ENCODE measurements around the gene SERPING1. TPM values are rescaled to one million over a fixed set of nuclear protein-coding genes. Genes with fewer than 3 reads are reported as not detected.
A peak's percentile ranks its signal among the peaks of the same experiment; 100 is the strongest.

SERPING1 gene
- polyA plus RNA-seq, 10 donors, result 79.3 to 123 (median 102) TPM

GRCh38 chr11:57634311-57634710 lies 36.8 kb downstream of the SERPING1 start:
- no peak for DNase-seq

- DNase-seq, result no peak
These were observed 37.8 kb downstream of the SERPING1 start for GRCh38 chr11:57635246-57635645.

- no peak for DNase-seq
These were observed 40.1 kb downstream of the SERPING1 start for GRCh38 chr11:57637626-57638004.

GRCh38 chr11:57638005-57638781 lies 40.7 kb downstream of the SERPING1 start:
- peak; percentile 91 to 96 (median 92) for DNase-seq

GRCh38 chr11:57638811-57639320 lies 41.4 kb downstream of the SERPING1 start:
- DNase-seq, result no peak

GRCh38 chr11:57639321-57640067 lies 42.0 kb downstream of the SERPING1 start:
- peak; percentile 83 to 95 (median 89) for DNase-seq

- no peak for DNase-seq
These were observed 42.7 kb downstream of the SERPING1 start for GRCh38 chr11:57640068-57640800.

GRCh38 chr11:57641011-57641807 lies 43.7 kb downstream of the SERPING1 start:
- peak in 1 of 3 donors; percentile 66 for DNase-seq

GRCh38 chr11:57643802-57644201 lies 46.3 kb downstream of the SERPING1 start:
- DNase-seq, result no peak

GRCh38 chr11:57644748-57645688 lies 47.5 kb downstream of the SERPING1 start:
- DNase-seq, result peak in 1 of 3 donors; percentile 86

- DNase-seq, result no peak
These were observed 48.2 kb downstream of the SERPING1 start for GRCh38 chr11:57645689-57646085.

GRCh38 chr11:57646194-57646798 lies 48.8 kb downstream of the SERPING1 start:
- DNase-seq, result peak in 1 of 3 donors; percentile 50

GRCh38 chr11:57646799-57647303 lies 49.4 kb downstream of the SERPING1 start:
- DNase-seq, result peak in 1 of 3 donors; percentile 49

GRCh38 chr11:57647372-57647771 lies 49.9 kb downstream of the SERPING1 start:
- peak in 1 of 3 donors; percentile 42 for DNase-seq

- peak in 1 of 3 donors; percentile 57 for DNase-seq
These were observed 50.7 kb downstream of the SERPING1 start for GRCh38 chr11:57647960-57648800.

GRCh38 chr11:57648801-57649735 lies 51.6 kb downstream of the SERPING1 start:
- DNase-seq, result peak in 1 of 3 donors; percentile 67
